SK-N-MC (cell line): ENCODE results near the gene PKIB.

ENCODE experiments used
- EZH2 ChIP-seq: fragments of 200-600 bp; sonication (generic); IDR thresholded peaks from one replicate; pipeline ENCODE4 v1.6.1; 2017; ENCODE audit warnings: antibody characterized with exemption
- POLR2AphosphoS5 ChIP-seq: IDR thresholded peaks from 2 replicates; pipeline ENCODE4 v1.6.1; 2012; ENCODE audit warnings: mild to moderate bottlenecking, low read depth, low read length, borderline replicate concordance

- TF ChIP-seq POLR2AphosphoS5: no peak
- no peak for TF ChIP-seq EZH2
These were observed 84.4 kb downstream of the PKIB start for GRCh38 chr6:122694602-122695001.
